Parathyroid adenoma (tissue), 2 donors: ENCODE data around the gene MS4A10.

Experiments
- H2AFZ ChIP-seq: fragments of 300-600 bp; sonication (generic); one replicate; pipeline ENCODE4 v1.7.0; 2017; ENCODE audit warnings: antibody characterized with exemption, mild to moderate bottlenecking
- H3K27ac ChIP-seq: fragments of 300-600 bp; sonication (generic); one replicate; pipeline ENCODE4 v1.7.0; 2017
- H3K27me3 ChIP-seq: fragments of 300-600 bp; sonication (generic); one replicate; pipeline ENCODE4 v1.7.0; 2017; ENCODE audit warnings: low read length; ENCODE audit not compliant: control insufficient read depth, insufficient read depth
- H3K36me3 ChIP-seq: fragments of 300-600 bp; sonication (generic); one replicate; pipeline ENCODE4 v1.7.0; 2017; ENCODE audit warnings: low read length; ENCODE audit not compliant: control insufficient read depth, insufficient read depth
- H3K4me1 ChIP-seq: fragments of 300-600 bp; sonication (generic); one replicate; pipeline ENCODE4 v1.7.0; 2017; ENCODE audit warnings: control low read depth
- H3K4me2 ChIP-seq: fragments of 300-600 bp; sonication (generic); one replicate; pipeline ENCODE4 v1.7.0; 2017; ENCODE audit warnings: low read length
- H3K4me3 ChIP-seq: fragments of 300-600 bp; sonication (generic); one replicate; pipeline ENCODE4 v1.7.0; 2017; ENCODE audit warnings: low read depth, low read length
- H3K79me2 ChIP-seq: fragments of 300-600 bp; sonication (generic); one replicate; pipeline ENCODE4 v1.7.0; 2017; ENCODE audit warnings: control low read depth
- H3K9ac ChIP-seq: fragments of 300-600 bp; sonication (generic); one replicate; pipeline ENCODE4 v1.7.0; 2017; ENCODE audit warnings: mild to moderate bottlenecking
- H3K9me3 ChIP-seq: fragments of 300-600 bp; sonication (generic); one replicate; pipeline ENCODE4 v1.7.0; 2017; ENCODE audit warnings: low read length; ENCODE audit not compliant: control insufficient read depth
- TF ChIP-seq, protein P1 (sequence below): fragments of 300-600 bp; sonication (generic); IDR thresholded peaks from one replicate; pipeline ENCODE4 v1.7.0; 2017; ENCODE audit warnings: antibody characterized with exemption, mild to moderate bottlenecking
- donor health status: primary hyperparathyroidism.

The MS4A10 gene

DNA sequence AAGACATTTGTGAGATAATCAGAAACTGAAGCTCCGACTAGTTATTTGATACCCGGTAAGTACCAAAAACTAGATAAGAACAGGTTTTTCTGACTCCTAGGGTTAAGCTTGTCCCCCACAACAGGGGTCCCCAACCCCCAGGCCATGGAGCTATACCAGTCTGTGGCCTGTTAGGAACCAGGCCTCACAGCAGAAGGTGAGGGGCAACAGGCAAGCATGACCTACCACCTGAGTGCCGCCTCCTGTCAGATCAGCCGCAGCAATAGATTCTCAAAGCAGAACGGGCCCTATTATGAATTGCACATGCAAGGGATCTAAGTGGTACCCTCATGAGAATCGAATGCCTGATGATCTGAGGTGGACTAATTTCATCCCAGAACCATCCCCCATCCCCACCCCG lies 1.2 kb upstream of the MS4A10 start:
- Histone ChIP-seq H3K36me3 (no peaks in the 10 kb centered on the region), H3K4me3 (no peak overlapping the region), H2AFZ (no peak overlapping the region)

DNA sequence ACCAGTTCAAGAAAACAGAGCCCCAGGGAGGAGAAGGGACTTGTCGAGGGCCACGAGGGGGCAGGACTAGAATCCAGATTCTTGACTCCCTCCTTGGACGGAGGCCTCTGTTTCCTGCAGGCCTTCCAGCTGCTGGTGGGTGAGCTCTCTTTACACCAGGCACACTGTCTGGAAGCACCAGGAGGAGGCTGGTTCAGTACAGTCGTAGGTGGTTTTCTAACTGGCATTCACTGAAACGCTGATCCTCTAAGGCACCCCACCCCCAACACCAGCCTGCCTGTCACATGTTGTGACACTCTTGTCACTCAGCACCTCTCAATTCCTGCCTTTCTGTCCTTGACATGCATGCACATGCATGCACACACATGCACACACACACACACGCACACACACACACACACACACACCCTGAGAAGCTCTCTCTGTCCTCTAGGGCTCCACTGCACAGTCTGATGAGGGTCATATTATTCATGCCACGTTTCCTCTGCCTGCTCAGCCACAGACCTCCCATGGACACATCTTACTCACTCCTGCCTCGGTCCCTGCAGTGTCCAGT lies 751 bp downstream of the MS4A10 start:
- Histone ChIP-seq H3K4me1 (no peaks in the 10 kb centered on the region), H3K27me3 (no peaks in the 10 kb centered on the region), H3K36me3 (no peaks in the 10 kb centered on the region), H3K4me3 (no peak overlapping the region), H3K9me3 (no peaks in the 10 kb centered on the region), H3K9ac (no peak overlapping the region), H3K4me2 (no peak overlapping the region), H3K79me2 (no peaks in the 10 kb centered on the region), H3K27ac (no peak overlapping the region), H2AFZ (no peak overlapping the region)
- TF ChIP-seq, protein P1, sequence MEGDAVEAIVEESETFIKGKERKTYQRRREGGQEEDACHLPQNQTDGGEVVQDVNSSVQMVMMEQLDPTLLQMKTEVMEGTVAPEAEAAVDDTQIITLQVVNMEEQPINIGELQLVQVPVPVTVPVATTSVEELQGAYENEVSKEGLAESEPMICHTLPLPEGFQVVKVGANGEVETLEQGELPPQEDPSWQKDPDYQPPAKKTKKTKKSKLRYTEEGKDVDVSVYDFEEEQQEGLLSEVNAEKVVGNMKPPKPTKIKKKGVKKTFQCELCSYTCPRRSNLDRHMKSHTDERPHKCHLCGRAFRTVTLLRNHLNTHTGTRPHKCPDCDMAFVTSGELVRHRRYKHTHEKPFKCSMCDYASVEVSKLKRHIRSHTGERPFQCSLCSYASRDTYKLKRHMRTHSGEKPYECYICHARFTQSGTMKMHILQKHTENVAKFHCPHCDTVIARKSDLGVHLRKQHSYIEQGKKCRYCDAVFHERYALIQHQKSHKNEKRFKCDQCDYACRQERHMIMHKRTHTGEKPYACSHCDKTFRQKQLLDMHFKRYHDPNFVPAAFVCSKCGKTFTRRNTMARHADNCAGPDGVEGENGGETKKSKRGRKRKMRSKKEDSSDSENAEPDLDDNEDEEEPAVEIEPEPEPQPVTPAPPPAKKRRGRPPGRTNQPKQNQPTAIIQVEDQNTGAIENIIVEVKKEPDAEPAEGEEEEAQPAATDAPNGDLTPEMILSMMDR, result no peak

More for the DNA sequence above, 1.2 kb upstream of the MS4A10 start:
- H3K4me1 ChIP-seq, result no peaks in the 10 kb centered on the region
- no peak overlapping the region for H3K27ac ChIP-seq
- no peak overlapping the region for H3K4me2 ChIP-seq
- no peaks in the 10 kb centered on the region for H3K27me3 ChIP-seq
- TF ChIP-seq, protein P1, result no peak
- H3K9ac ChIP-seq, result no peak overlapping the region
- H3K79me2 ChIP-seq, result no peaks in the 10 kb centered on the region
- no peaks in the 10 kb centered on the region for H3K9me3 ChIP-seq

DNA sequence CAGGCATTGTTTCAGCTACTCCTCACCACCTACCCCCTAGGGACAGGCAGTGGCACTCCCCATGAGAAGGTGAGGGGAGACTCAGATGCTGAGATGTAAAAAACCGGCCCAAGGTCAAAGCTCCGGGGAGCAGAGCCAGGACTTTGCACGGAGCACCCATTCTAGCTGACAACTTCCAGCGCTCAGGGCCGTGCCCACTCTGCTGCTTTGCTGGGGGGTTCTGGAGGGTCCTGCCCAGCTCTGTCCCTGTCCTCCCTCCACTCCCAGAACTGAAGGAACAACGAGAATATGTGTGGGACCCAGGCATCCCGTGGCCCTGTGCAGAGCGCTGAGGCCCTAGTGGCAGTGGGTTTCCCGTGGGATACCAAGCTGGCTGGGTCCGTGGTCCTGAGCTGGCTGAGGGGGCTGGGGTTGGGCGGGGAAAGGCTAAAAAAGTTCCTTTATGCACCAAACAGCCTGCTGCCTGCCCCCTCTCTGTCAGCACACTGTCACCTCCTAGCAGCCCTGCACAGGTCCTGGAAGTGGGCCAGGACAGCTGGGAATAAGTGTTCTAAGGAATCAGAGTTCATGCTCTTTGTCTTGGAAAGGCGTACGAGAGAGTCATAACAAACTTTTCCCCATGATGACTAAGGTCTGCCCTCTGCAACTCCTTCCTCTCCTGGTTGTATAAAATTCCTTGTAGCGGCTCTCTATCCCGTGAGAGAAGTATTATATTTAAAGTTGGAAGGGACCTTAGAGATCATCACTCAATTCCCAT lies 1.9 kb downstream of the MS4A10 start:
- no peaks in the 10 kb centered on the region for H3K4me1 ChIP-seq
- H2AFZ ChIP-seq, result no peak overlapping the region
- H3K79me2 ChIP-seq, result no peaks in the 10 kb centered on the region
- H3K27ac ChIP-seq, result no peak overlapping the region
- no peaks in the 10 kb centered on the region for H3K9me3 ChIP-seq
- no peaks in the 10 kb centered on the region for H3K27me3 ChIP-seq
- H3K9ac ChIP-seq, result no peak overlapping the region
- H3K36me3 ChIP-seq, result no peaks in the 10 kb centered on the region
- TF ChIP-seq, protein P1, result no peak
- H3K4me2 ChIP-seq, result no peak overlapping the region
- no peak overlapping the region for H3K4me3 ChIP-seq

DNA sequence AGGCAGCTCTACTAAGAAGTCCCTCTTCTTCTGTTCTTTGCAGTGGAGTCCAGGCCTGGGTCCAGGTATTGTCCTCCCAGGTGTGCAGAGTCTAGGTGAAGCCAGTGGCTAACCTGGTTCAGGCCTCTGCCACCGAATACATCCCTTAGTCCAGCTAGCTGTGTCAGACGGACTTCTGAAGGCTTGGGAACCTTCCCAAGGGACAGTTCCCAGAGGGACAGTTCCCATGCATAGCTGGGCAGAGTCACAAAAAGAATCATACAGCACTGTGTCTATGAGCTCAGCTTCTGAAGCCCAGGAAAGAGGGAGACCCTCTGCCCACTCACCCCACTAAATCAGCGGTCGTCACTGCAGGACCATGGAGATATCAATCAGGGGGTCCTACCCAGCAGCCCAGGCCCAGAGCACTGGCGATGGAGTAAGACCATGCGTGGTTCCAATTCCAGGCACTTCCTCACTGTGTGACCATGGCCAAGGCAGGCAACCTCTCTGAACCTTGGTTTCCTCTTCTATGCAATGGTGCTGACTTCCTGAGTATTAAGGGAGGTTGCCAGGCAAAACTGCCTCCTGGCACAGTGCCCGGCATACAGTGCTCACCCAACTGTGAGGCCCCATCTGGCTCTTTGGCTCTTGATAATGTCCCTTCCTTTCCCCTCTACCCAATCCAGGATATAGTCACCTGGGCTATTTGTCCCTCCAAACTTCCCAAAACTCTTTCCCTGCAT lies 3.4 kb downstream of the MS4A10 start:
- H3K79me2 ChIP-seq, result no peaks in the 10 kb centered on the region
- no peak overlapping the region for H2AFZ ChIP-seq
- H3K4me1 ChIP-seq, result no peaks in the 10 kb centered on the region
- H3K9me3 ChIP-seq, result no peaks in the 10 kb centered on the region
- no peak overlapping the region for H3K4me3 ChIP-seq
- H3K36me3 ChIP-seq, result no peaks in the 10 kb centered on the region
- H3K9ac ChIP-seq, result no peak overlapping the region
- no peak overlapping the region for H3K4me2 ChIP-seq
- TF ChIP-seq, protein P1, result no peak
- H3K27ac ChIP-seq, result no peak overlapping the region
- no peaks in the 10 kb centered on the region for H3K27me3 ChIP-seq
